HG02678 (cell line): ENCODE results near the gene DEDD2.

Experiments used
- ATAC-seq: cut with Tn5 transposase; IDR thresholded peaks from one replicate; pipeline ENCODE4 v1.9.1; 2021; ENCODE audit warnings: mild to moderate bottlenecking, moderate library complexity; ENCODE audit not compliant: unreplicated experiment

DEDD2 gene

DNA sequence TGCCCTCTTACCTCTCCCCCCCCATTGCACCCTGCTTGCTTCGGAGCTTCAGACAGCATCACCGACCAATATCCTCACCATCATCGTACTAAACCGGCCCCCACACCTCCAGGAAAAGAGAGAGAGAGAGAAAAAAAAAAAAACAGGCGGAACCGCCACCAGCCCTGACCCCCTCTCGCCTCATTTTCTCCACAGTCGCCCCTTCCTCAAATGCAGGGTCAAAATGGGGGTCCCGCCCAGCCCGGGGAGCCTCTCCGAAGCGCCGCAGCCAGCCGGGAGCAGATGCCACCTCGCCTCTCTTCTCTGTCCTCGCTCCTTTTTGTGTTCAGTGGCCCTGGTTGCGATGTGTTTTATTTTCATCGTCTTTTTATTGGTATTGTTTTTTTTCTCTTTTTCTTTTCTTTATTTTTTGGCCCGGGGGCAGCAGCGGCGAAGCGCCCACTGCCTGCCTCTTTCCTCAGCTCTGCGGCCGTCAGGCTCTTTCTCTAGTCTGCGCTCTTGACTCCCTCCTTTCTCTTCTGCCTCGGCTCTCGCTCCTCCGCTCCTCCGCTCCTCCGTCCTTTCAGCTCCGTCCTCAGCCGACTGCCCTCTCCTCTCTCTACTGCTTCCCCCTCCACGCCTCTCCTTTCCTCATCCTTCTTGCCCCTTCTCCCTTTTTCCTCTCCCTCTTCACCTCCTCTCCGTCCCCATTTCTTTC lies 41.4 kb downstream of the DEDD2 start:
- ATAC-seq: no peak

DNA sequence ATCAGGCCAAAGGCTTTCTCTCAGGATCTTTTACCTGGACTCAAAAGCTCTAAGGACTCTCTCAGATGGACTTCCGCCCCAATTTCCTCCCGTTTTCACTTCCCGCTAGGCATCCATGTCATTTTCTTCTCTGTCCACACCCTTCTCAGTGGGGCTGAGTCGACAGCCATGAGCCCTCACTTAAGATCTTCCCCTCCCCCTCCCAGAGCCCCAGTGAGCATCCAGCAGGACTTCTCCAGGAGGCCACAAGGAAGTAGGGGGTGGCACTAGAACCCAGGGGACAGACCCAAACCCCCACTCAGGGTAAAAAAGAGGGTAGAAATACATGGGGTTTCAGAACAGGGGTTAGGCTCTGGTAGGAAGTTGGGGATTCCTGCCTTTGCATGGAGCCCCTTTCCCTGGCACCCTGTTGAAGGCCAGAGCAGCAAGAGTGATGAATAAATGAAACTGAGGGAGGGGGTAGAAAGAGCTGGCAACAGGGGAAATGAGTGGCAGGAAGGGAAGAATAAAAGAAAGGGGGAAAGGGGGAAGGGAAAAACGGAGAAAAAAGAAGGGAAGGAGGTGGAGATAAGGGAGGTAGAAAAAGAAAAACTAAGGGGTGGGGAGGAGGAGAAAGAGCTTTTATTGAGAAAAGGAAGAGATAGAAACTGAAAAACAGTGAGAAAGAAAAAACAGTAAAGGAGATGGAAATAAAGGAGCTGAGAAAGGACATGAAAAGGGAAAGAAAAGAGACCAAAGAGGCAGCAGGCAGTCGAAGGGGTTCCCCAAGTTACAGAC lies 42.3 kb downstream of the DEDD2 start:
- no peak for ATAC-seq

GRCh38 chr19:42174188-42174587 lies 43.3 kb downstream of the DEDD2 start:
- ATAC-seq: no peak

DNA sequence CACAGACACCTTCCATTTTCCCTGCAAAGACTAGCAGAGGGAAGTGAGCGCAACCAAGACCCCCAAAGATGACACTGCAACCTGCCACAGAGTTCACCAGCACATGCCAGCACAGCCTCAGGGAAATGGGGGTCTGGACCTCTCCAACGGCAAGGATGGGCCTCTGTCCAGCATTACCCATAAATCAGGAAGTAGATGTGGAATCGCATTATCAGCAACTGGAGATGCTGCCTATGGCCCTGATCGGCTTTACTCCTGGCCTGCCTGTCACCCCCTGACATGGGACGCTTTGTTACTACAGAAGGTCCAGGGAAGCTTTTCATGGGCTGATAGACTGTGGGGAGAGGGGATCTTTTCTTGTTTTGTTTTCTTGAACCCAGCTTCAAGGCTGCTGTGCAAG lies 43.8 kb downstream of the DEDD2 start:
- no peak for ATAC-seq

DNA sequence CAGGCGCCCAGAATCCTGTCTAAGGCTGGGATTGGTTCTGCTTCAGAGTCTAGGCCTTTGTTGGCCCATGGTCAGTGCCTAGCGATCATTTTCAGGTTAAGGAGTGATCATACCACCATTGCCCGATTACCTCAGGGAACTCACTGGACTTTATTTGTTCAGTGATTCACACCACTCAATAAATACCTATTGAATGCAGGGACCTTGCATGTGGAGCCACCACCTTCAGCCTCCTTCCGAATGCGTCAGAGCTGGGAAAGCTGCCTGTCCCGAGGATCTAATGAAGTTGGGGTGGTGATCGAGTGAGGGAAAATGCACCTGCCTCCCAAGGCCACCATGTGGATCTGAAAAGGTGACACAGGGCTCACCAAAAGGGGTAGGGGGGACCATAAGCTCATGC lies 45.2 kb downstream of the DEDD2 start:
- ATAC-seq: no peak

DNA sequence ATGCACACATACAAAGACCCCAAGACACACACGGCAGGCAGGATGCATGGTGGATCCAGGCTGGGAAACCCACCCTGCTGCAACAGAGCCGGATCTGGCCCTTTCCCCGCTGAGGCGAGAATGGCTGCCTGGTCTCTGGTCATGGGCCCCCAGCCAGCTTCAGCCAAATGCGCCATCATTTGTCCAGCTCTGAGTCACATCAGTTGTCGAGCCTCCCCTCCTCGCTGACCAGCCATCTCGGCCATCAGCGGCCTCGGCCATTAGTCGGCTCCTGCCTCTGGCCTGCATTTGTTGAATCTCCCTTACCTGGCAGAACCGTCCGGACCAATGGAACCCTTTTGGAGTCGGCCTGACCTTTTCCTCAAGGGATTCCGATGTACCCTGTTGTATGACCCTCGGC lies 46.8 kb downstream of the DEDD2 start:
- no peak for ATAC-seq

DNA sequence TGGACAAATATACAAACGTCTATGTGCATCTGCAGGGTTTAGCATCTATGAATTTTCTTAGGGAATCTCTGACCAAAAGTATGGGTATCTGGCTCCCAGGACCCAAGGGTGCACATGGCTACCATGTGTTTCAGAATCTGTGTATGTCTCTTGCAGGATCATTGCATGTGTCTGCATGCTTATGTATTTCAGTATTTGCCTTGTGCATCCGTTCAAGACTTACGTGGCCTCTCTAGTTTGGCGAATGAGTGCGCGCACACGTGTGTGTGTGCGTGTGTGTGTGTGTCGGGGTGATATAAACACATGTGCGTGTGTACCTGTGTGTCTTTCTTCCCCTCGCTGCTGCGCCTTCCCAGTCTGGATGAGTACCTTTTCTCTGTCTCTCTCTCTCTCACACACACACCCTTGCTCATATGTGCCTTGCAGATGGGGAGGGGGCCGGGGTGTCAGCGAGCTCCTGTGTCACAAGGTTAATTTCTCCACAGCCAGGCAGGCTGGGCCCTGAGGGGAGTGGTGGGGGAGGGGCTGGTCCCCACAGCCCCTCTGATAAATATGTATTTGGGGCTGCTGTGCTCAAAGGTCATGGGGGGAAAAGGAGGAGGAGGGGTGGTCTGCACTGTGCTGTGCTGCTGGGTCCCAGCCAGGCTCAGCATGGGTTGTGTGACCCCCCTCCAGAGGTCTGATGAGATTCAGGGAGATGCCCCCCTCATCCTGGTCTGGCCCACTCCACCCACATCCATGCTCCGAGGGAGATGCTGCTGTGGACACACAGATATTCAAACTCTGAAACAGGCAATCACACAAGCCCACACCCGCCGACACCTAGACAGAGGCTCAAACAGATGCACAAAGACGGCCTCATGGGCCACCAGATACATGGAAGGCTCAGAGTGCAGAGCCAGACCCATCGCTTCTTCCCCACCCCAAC lies 47.7 kb downstream of the DEDD2 start:
- no peak for ATAC-seq

DNA sequence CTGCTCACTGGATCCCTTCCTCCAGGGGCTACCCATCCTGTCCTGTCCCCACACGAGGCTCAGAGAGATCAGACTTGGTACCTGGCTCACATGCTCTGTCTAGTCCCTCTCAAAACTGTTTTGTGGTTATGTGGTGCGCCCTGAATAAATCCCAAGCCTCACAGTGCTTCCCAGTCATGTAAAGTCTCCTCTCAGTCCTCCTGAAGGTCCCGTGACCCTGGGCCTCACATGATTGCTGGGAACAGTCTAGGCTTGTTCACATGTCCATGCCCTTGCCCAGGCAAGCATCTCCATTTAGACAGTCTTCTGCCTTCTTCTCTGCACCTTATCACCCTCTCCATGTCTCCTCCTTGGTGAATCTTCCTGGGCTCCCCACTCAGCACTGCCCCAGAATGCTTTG lies 49.3 kb downstream of the DEDD2 start:
- ATAC-seq: no peak

DNA sequence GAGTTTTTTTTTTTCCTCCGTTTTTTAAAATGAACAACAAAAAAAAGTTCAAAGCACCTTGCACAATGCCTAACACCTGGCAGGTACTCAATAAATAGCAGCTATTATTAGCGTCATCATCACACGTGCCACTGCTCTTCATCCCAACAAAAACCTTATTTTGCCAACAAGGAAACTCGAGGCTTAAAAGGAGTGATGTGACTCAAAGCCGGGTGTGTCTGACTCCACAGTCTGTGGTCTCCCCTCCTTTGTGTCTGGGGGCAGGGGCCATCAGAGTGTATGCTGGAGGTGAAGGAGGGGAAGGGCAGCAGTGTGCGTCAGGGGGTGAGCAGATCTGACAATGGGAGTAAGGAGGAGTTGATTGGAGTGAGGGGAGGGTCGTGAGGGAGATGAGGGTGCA lies 51.2 kb downstream of the DEDD2 start:
- no peak for ATAC-seq

- no peak for ATAC-seq
These were observed 52.3 kb downstream of the DEDD2 start for GRCh38 chr19:42165146-42165545.

- ATAC-seq: no peak
These were observed 55.7 kb downstream of the DEDD2 start for GRCh38 chr19:42161616-42162263.

DNA sequence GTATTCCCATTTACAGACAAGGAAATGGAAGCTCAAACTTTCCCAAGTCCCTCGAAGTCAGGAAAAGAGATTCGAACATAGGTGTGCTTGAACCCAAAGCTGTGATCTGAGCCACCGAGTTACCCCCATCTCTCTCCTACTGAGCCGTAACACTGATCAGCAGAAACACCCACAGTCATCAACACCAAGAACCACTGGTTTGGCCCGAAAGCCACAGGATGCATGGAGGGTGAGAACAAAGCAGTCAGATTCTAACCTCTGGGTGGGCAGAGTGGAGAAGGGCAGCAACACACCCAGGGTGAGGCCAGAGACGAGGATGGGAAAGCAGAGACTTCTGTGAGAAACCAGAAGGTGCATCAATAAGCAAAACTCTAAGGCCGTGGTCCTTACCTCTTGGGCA lies 57.5 kb downstream of the DEDD2 start:
- ATAC-seq: no peak

- ATAC-seq: no peak
These were observed 58.6 kb downstream of the DEDD2 start for GRCh38 chr19:42158926-42159325.

DNA sequence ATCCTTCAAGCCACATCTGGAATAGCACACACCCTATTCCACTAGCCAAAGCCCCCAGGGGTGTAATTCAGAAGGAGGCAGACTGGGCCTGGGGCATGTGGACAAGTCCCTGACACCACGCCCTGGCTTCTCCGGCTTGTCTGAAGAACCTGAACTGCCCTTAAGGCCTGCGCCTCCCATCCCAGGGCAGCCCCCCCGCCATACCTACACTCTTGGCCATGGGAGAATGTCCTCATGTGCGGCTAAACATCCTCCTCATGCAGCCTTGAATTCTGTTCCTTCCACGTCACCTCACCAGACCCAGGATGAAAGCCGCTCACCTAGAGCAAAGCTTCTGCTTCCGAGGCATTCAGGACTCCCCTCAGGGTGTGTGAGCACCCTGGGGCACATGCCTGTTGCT lies 60.9 kb downstream of the DEDD2 start:
- no peak for ATAC-seq

DNA sequence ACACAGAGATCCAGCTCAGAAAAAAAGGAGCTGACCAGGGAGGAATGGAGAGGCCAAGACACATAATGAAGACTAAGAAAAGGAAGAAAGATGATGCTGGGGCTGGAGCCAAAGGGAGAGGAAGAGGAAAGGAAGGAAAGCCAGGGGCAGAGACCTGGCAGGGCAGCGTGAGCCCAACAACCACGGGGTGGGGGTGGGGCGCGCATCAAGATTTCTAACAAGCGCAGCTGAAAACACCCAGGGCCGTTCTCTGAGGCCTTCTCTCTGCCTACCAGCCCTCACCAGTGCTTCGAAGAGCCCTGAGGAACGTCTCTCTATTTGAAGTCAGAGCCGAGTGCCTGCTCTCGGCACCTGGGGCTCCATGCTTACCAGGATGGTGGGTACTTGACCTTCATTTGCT lies 61.7 kb downstream of the DEDD2 start:
- ATAC-seq: no peak

GRCh38 chr19:42154471-42155323 lies 62.8 kb downstream of the DEDD2 start:
- no peak for ATAC-seq

DNA sequence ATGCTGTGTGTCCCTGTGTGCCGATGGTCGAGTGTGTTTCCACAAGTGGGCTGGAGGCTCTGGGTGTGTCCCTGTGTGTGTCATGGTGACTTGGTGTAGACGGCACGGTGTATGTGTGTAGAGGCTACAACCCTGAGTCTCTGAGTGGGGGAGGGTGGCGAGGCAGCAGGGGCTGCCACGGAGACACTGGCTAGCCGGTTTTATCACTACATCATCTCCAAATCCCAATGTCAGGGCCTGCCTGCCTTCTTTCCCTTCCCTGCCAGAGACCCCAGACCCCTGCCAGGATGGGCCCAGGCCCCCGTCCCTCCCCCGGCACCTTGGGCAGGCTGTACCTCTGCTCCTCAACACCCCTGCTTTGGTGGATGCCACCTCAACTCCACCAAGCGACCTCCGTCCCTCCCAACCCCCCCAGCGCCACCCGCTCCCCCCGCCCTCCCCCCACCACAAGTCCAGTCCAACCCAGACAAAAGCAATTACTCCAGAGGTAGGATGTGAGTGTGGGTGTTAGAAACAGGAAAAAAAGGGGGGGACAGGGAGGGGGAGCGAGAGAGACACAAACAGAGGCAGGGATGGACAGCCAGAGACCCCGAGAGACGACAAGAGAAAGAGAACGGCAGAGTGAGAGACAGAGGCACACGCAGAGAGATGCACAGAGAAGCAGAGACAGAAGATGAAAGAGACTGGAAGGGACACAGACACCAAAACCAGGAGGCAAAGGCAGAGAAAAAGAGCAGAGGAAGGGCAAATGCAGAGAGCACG lies 63.6 kb downstream of the DEDD2 start:
- no peak for ATAC-seq

DNA sequence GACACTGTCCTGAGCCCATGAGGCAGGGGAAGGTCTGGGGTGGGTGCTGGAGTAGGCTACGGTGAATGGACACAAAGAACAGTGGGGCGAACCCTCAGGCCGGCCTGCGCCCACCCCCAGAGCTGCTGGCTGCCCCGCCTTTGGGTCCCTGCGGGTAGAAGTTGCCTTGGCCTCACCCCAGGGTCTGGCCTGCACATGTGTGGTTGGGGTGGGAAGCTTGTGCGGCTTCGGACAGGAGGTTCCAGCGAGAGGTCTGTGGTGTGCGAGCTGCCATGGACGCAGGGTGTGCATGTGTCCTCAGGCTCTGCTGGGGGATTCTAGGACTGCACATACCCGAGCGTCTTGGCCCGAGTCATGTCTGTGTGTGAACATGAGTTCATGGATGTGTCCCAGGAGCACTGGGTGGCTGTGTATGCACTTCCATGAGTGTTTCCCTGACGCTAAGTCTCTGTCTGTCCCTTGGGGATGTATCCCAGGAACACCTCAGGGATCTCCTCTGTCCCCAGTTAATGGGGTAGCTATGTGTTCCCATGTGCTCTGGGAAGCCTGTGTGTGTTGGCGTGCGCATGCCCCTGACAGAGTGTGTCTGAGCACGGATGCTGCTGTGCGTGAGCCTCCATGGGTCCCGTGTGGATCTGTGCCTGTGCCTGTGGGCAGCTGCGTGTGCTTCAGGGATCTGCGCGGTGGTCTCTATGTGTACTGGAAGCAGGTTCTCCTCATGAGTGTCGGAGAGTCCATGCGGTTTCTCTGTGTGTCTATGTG lies 64.4 kb downstream of the DEDD2 start:
- no peak for ATAC-seq
